ENCODE results near the gene STH. TPM values are rescaled to one million over a fixed set of nuclear protein-coding genes. Genes with fewer than 3 reads are reported as not detected.
A peak's percentile ranks its signal among the peaks of the same experiment; 100 is the strongest.

The STH gene
- total RNA-seq, 2 experiments from 2014 or later, result not detected

- Mint-ChIP-seq H3K9me3 (no peaks in the 10 kb centered on the region), H3K4me3 (no peak overlapping the region), H3K36me3 (ENCODE audit: low read depth) (peaks cover 96% of the 10 kb centered on the region), H3K4me1 (ENCODE audit: low read depth) (peaks cover 6% of the 10 kb centered on the region), H3K27ac (peak overlapping the region; percentile 45), H3K27me3 (no peaks in the 10 kb centered on the region)
- intact Hi-C loops (cut with DNase I, micrococcal nuclease), result no loop called here
- Histone ChIP-seq H3K4me1 (ENCODE audit: insufficient read depth, low read length) (no peaks in the 10 kb centered on the region), H3K9me3 (ENCODE audit: control insufficient read depth in 1 of 2, insufficient read depth in 1 of 2, low read length in 2 of 2) (no peaks in the 10 kb centered on the region), H3K4me3 (ENCODE audit: low read length) (no peak overlapping the region), H3K27ac (ENCODE audit: low read depth in 1 of 2, low read length in 2 of 2) (no peak overlapping the region), H3K27me3 (ENCODE audit: control insufficient read depth in 1 of 2, insufficient read depth in 2 of 2, low read length in 2 of 2) (no peaks in the 10 kb centered on the region), H3K36me3 (ENCODE audit: insufficient read depth, low read length) (peaks cover 97% of the 10 kb centered on the region)
- DNase-seq (no peak), ATAC-seq (ENCODE audit: poor library complexity) (no peak)
- CTCF ChIA-PET, result interaction anchor here (0.9 to 1.2 kb wide), 2 partner anchors 139 to 174 kb away, joined by 3 to 4 read pairs; no protein-coding TSS in a partner anchor
- POLR2A ChIA-PET, result no interaction called here
- TF ChIP-seq CTCF (IDR thresholded peaks at IDR 0.05), result no peak
Measured at GRCh38 chr17:46038414-46038813, 39.4 kb downstream of the STH start.

GRCh38 chr17:46038937-46039336 lies 39.9 kb downstream of the STH start:
- Histone ChIP-seq H3K27ac (ENCODE audit: low read depth in 1 of 2, low read length in 2 of 2) (no peak overlapping the region), H3K4me1 (ENCODE audit: insufficient read depth, low read length) (no peaks in the 10 kb centered on the region), H3K27me3 (ENCODE audit: control insufficient read depth in 1 of 2, insufficient read depth in 2 of 2, low read length in 2 of 2) (no peaks in the 10 kb centered on the region), H3K4me3 (ENCODE audit: low read length) (no peak overlapping the region), H3K36me3 (ENCODE audit: insufficient read depth, low read length) (peaks cover 97% of the 10 kb centered on the region), H3K9me3 (ENCODE audit: control insufficient read depth in 1 of 2, insufficient read depth in 1 of 2, low read length in 2 of 2) (no peaks in the 10 kb centered on the region)
- CTCF ChIA-PET, result interaction anchor here (1.2 kb wide), 1 partner anchor 174 kb away, joined by 4 read pairs; no protein-coding TSS in a partner anchor
- Mint-ChIP-seq H3K27ac (peak overlapping the region; percentile 45), H3K4me3 (no peak overlapping the region), H3K27me3 (no peaks in the 10 kb centered on the region), H3K9me3 (no peaks in the 10 kb centered on the region), H3K4me1 (ENCODE audit: low read depth) (peaks cover 6% of the 10 kb centered on the region), H3K36me3 (ENCODE audit: low read depth) (peaks cover 96% of the 10 kb centered on the region)
- TF ChIP-seq CTCF (IDR thresholded peaks at IDR 0.05), result no peak
- POLR2A ChIA-PET, result no interaction called here
- DNase-seq, result no peak
- intact Hi-C loops (cut with DNase I, micrococcal nuclease), result no loop called here
- ATAC-seq (ENCODE audit: poor library complexity), result no peak

GRCh38 chr17:46039592-46040186 lies 40.6 kb downstream of the STH start:
- H3K4me1 Mint-ChIP-seq (ENCODE audit: low read depth), result peaks cover 13% of the 10 kb centered on the region
- no peaks in the 10 kb centered on the region for H3K27me3 ChIP-seq (ENCODE audit: control insufficient read depth in 1 of 2, insufficient read depth in 2 of 2, low read length in 2 of 2)
- H3K27me3 Mint-ChIP-seq, result no peaks in the 10 kb centered on the region
- CTCF ChIA-PET, result interaction anchor here (1.2 kb wide), 1 partner anchor 173 kb away, joined by 4 read pairs; no protein-coding TSS in a partner anchor
- ATAC-seq (ENCODE audit: poor library complexity) (no peak), DNase-seq (no peak)
- H3K4me3 Mint-ChIP-seq, result no peak overlapping the region
- H3K36me3 Mint-ChIP-seq (ENCODE audit: low read depth), result peaks cover 96% of the 10 kb centered on the region
- H3K27ac ChIP-seq (ENCODE audit: low read depth in 1 of 2, low read length in 2 of 2), result no peak overlapping the region
- intact Hi-C loops (cut with DNase I, micrococcal nuclease), result no loop called here
- POLR2A ChIA-PET, result no interaction called here
- H3K36me3 ChIP-seq (ENCODE audit: insufficient read depth, low read length), result peaks cover 97% of the 10 kb centered on the region
- peak overlapping the region; percentile 58 for H3K27ac Mint-ChIP-seq
- H3K4me3 ChIP-seq (ENCODE audit: low read length), result no peak overlapping the region
- no peaks in the 10 kb centered on the region for H3K4me1 ChIP-seq (ENCODE audit: insufficient read depth, low read length)
- H3K9me3 ChIP-seq (ENCODE audit: control insufficient read depth in 1 of 2, insufficient read depth in 1 of 2, low read length in 2 of 2), result no peaks in the 10 kb centered on the region
- TF ChIP-seq CTCF (IDR thresholded peaks at IDR 0.05), result no peak
- H3K9me3 Mint-ChIP-seq, result no peaks in the 10 kb centered on the region
